HL-60/S4 treated with retinoic acid at 250 ng/mL for 4 days and 3 days (cell line): ENCODE results near the gene CD34.

Experiments
- in situ Hi-C: fragments of 300-500 bp; cut with MboI; formaldehyde crosslinking; loops from 2 replicates; pipeline ENCODE4 v1.7.0; 2022; ENCODE audit warnings: low sequenced_read_pairs

Gene CD34

DNA sequence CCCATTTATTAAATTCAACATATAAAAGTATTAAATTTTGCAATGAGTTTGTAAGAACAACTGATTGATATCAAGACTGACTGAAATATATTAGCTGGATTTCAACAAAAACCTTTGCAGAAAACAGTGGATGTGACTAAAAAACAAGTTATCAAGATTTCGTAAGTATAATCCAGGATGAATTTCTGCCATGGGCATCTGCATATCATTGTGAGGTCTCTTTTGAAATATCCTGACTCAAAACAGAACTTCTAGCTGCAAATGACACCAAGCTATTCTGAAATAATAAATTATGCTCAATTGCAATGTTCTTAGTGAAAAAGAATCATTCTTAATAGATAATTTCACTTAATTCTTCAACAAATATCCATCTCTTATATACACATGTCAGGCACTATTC is 52.6 kb downstream of the CD34 start:
- in situ Hi-C loops = no loop called here

DNA sequence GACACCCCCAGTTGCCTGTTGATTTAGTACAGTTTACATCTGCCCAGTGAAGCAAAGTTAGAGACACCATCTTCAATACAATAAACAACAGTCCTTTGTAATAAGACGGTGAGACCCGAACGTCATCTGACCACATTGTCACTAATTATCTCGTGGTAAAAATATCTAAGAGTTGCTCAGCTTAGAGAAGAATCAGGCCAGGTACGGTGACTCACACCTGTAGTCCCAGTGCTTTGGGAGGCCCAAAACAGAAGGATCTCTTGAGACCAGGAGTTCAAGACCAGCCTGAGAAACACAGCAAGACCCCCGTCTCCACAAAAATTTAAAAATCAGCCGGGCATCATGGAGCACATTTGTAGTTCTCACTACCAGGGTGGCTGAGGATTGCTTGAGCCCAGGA is 53.5 kb downstream of the CD34 start:
- in situ Hi-C loops = no loop called here

DNA sequence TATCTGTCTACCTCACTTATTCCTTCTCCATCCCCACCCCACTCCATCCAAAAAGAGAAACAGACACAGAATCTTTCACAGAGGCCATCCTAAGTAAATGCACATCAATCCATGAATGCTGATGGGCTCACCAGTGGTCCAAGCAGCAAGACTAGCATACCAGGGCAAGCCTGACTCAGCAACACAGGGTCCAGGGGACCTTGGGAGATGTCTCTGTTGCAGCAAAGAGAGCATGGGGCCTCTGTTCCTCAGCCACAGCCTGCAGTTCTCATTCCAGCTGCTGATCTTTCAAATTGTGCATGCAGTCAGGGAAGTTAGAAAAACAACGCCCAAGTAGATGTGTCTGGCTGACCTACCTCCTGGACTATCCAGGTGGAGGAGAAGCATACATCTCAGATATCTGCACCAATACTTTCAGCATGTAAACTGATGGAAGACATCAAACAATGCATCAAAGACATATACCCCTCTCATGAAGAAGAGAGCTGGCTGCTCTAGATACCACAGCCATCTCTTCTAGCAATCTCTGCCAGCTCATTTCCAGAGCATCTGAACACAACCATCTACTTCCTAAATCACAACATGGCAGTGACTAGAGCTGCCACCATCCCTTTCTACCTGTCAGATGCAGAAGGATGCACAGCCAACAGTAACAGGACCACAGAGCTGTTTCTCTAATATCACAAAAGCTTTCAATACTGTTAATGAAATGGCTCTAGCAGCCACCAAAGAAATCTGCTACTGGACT is 54.5 kb downstream of the CD34 start:
- in situ Hi-C loops = no loop called here

DNA sequence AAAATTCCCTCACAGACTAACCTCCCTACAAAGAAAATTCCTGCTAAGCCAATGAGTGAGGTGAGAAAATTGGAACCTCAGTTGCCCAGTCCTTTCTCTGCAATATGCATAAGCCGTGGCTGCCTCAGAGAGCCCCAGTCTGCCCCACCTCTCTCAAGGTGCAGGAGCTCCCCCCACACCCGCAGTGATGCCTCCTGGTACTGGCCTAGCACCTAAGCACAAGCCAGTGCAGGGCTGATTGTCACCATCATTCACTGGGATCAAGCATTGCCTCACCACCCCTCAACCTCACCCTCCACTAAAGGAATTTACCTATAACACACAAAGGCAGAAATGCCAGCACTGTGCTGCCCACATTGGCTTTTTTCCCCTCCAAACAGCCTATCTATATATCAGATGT is 56.9 kb downstream of the CD34 start:
- in situ Hi-C loops = no loop called here

DNA sequence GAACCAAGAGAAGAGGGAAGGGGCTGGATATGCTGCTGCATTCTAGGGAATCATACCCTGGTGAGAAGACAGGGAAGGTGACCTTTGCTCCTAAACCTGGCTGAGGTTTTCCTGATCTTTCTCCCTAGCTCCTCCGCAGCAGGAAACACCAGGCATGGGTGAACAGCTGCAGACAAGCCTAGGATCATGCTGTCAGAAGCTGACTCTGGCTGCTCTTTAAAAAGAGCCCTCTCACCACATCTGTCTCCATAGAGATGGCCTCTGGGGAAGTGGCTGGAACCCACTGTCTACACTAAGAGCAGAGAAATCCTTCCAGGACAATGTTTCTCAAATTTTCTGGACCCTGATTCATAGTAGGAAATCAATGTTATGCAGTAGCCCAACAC is 57.6 kb downstream of the CD34 start:
- in situ Hi-C loops = no loop called here

DNA sequence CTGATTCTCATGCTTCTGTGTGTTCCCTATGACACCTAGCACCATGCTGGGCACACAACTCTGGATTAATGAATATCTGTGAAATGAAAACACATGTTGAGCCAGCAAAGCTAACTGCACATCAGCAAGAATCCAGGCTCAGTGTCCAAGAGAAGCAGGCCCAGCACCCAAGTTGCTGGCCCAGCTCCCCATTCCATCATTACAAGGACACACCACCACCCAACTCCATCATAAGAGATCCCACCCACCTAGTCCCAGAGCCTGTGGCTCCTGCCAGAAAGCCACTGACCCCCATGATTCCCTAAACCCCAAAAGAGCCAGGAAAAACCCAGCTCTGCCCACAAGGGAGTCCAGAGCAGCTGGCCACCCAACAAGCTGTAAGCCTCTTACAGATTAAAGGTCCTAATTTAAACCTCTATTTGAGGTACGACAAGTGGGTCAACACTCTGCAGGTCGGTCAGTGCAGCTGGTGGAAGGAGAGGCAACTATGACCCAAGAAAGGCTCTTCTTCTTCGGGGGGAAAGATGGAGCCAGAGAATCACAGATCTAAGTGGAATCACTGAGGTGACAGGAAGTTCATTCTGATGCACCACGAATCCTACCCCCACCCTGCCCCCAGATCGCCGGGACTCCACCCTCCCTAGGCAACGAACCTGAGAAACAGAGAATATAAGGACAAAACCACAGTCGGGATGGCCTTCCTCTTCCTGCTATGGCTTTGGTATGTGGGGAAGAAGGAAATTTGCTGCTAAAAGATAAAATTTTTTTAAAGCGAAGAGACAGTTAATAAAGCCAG is 58.2 kb downstream of the CD34 start:
- in situ Hi-C loops = no loop called here

DNA sequence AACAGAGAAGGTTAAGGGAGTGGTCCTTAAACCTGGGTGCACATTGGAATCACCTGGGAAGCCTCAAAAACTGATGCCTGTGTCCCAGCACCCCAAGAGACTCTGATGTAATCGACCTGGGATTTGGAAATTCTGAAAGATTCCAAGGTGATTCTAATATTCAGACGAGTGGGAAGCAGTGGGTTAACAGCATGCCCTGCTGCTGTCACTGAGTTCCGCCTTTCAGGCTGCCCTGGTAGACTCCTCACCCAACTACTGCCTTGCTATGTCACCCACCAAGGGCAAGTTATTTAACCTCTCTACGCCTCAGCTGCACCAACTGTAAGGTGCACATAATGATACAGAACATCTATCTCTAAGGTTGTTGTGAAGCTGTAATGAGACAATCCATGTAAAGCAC is 59.2 kb downstream of the CD34 start:
- in situ Hi-C loops = no loop called here

DNA sequence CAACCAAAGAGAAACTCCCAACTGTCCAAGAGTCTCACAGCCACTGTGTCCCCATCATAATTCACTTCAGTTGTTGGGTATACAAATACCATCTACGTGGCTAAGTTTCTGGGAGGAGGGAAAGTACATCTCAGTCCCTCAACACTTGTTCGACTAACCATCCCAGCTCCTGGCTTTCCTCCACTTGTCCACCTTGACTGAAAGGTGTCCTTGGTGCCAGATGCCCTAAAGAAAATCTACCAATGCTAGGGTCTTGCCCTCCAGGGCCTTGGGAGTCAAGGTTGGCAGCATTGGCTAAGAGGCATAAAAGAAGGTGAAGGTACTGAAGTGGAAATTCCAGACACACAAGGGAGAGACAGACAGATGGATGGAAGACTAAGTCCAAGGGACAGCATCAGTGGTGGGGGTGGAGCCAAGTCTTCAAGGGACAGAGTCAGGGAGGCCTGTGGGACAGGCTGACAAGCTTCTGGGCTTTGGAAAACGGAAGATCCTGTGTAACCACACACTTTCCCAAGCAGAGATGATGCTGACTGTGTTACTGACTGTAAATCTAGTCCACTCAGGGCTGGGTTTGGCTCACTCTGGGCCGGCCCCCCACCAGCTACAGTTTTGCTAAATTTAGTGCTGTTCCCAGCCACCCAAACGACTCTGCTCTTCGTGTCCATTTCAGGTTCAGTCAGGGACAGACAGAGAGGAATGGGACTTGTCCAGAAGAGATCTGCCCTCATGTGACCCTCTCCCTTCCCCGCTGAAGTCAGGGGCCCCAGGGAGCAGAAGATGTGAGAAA is 60.1 kb downstream of the CD34 start:
- in situ Hi-C loops = no loop called here

DNA sequence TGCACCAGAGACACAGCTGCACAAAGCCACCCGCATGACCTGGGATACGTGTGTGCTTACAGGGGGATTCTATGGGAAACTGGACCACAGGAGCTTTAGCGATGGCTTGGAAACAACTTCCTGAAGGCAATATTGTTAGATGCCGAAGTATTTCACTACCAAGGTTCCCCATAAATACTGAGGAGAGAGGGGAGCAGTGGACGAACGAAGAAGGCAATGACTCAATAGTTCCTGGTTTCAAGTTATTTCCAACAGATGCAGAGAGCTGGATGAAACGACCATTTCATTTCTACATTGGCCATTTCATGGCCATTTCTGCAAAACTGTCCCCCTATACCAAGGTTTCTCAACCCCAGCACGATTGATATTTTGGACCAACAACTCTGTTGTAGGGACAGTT is 61.3 kb downstream of the CD34 start:
- in situ Hi-C loops = no loop called here

DNA sequence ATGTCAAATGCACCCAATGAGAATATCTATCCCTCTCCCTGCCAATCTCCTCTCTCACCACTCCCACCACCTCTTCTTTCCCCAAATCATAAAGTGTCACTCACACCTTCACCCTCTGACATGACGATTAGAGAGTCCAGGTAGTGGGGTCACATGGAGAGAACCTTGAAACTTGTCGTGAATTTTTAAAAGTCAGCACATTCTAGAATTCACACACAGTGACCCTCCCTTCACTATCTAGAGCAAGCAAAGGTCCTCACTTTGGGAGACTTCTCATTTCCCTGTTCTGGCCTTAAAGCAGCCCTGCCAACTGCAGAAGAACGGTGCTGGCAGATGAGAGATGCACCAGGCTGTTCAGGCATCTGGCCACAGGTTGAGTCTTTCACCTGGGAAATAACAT is 61.9 kb downstream of the CD34 start:
- in situ Hi-C loops = no loop called here

DNA sequence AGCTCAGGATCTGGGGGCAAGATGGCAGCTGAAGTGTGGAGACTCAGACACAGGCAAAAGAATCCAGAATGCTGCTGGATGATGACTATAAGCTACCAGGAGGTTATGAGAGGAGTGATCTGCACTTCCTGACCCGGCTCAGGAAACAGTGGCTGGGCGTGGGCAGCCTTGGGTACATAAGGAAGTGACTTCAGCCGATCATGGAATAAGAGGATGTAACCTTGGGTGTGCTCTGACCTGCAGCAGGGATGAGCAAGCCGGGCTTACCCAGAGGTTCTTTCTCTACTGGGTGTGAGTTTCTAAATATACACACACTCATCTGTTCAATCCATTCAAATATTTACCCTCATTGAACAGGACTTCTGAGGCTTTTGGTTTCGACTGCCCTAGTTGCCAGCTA is 62.7 kb downstream of the CD34 start:
- in situ Hi-C loops = no loop called here

DNA sequence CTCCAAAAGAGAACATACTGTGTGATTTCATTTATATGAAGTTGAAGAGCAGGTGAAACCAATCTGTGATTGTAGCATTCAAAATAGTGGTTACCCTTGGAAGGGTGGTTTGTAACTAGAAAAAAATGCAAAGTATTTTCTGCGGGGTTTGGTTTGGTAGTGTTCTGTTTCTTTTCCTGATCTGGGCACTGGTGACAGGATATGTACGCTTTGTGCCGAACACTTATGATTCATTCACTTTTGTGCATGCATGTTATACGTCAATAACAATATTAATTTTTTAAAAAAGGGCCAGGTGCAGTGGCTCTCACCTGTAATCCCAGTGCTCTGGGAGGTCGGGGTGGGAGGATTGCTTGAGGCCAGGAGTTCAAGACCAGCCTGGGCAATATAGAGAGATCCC is 63.8 kb downstream of the CD34 start:
- in situ Hi-C loops = no loop called here

DNA sequence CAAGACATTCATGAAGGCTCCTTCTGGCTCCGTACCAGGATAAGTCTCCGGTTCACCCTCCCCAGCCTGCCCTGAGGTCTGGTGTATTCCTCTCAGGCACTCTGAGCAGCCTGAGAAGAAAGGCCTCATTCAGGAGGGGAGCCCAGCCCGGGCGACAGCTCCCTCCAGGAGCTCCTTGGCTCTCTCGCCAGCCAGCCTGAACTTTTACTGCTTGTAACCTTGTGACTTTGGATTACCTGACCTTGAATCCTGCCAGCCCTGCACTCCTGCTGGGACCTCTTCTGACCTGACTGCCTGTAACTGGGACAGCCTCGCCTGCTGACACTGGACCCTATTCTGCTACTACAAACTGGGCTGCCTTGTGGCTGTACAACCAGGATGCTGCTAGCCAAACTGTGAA is 65.8 kb downstream of the CD34 start:
- in situ Hi-C loops = no loop called here

DNA sequence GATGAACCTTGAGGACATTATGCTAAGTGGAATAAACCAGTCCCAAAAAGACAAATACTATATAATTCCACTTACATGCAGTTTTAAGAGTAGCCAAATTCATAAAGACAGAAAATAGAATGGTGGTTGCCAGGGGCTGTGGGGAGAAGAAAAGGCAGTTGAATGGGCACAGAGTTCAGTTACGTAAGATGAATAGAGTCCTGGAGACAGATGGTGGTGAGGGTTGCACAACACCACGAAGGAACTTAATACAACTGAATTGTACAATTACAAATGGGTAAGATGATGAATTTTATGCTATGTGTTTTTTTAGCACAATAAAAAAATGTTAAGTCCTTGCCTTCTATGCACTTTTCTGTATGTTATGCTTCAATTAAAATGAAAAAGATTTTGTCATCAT is 66.6 kb downstream of the CD34 start:
- in situ Hi-C loops = no loop called here

DNA sequence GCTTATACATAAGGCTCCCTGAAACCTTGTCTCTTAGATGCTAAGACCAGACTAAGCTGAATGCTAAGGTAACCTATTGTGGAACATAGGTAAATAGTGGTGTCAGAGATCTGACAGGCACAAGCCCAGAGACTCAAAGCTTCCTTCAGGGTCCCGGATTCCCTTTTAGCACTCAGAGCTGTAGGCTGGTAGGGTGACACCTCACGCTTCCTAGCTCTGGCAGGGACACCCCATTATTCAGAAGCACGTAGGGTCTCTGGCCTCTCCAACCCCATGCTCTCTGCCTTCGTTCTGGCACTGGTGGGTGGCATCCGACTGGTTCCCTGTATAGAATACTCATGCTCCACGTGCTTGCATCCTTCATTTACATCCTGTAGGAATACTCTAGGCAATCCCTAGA is 68.4 kb downstream of the CD34 start:
- in situ Hi-C loops = no loop called here

DNA sequence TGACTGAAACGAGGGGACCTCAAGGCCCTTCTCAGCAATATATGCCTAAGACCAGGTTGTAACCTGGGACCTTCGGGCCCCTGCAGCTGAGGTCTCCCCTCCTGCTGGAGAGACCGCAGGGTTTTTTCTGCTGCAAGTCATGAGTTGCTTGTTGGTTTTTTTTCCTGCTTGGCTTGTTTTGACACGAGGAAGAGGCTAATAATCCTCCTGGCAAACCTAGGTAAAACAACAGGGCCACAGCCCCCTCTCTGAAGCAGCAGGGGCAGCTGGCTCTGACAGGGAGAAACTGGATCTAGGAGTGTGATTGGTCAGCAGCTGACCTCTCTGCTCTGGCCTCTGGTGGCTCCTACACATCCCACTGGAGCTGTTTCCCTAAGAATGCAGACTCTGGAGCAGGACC is 69.0 kb downstream of the CD34 start:
- in situ Hi-C loops = no loop called here

DNA sequence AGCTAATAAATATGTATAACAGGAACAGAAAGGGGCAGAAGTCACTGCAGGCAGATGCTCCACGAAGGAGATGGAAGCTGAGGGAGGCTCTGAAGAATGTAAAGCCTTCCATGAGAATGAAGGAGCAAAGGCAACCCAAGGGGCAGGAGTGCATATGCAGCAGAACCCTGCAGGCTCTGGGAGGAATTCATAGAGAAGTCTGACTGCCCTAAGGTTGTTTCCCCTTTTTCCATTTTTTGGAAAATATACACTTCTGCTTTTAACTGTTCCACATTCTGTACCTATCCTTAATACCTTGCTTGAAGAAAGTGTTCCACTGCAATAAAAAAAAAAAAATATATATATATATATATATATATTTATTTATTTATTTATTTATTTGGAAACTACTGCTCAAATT is 69.6 kb downstream of the CD34 start:
- in situ Hi-C loops = no loop called here

DNA sequence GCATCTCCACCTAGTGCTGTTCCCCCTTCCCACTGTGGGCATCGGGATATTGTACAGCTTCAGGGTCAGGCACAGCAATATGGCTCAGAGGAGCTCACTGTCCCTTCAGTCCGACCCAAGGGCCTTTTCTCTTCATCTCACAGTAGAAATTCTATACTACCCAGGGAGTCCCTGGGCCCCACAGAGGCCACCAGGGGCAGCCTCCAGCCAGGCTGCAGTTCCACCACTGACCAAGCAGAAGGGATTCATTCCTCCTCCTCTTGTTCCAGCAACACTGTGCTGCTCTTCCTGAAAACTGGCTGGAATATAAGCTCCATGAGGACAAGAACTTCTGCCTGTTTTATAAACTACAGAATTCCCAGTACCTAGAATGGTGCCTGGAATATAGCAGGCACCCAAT is 70.5 kb downstream of the CD34 start:
- in situ Hi-C loops = no loop called here

DNA sequence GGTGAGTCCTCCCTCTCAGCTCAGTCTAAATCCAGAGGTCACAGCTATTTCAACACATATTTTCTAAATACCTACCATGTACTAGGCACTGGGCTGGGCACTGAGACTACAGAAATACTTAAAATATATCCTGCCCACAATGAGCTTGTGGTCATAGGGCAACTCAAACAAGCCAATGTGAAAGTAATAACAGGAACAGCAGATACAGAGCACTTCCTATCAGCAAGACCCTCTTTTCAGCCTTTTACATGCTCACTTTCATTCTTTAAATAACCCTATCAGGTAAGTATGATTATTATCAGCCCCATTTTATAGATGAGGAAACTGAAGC is 71.9 kb downstream of the CD34 start:
- in situ Hi-C loops = no loop called here

DNA sequence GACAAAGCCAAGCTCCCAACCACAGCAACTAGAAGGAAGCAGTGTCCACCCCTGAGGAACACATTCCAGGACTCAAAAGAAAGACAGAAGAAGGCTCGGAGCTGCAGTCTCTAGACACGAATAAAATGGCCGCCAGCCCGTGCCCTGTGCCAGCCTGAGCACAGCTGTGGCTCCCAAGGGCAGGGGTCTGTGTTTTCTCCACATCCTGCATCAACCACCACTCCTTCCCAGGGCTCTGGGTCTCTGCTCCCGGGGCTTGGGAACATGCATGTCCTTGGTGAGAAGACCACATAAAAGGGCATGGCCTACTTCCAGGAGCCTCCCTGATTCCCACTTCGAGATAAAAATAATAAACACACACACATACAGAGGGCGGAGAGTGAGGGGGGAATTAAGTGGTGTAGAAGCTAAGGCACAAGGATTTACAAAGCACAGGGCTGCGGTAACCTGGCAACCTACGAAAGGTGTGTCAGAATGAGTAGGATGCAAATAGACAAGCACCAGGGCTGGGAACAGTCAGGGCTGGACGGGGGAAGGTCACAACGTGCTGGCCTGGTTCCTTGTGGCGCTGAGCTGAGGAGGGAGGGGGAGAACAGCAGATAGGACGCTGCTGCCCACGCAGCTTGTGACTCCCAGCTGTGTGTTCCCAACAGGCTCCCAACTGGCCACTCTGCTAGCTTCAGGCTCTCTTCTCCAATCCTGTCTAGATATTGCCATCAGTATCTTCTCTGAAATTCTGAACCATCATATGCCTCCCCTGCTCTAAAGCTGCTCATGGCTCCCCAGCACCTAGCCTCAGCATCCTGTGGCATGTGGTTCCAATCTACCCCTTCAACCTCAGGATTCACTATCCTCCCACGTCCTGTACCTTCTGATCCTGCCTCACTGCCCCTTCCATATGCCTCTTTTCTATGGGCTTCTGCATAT is 72.5 kb downstream of the CD34 start:
- in situ Hi-C loops = no loop called here

DNA sequence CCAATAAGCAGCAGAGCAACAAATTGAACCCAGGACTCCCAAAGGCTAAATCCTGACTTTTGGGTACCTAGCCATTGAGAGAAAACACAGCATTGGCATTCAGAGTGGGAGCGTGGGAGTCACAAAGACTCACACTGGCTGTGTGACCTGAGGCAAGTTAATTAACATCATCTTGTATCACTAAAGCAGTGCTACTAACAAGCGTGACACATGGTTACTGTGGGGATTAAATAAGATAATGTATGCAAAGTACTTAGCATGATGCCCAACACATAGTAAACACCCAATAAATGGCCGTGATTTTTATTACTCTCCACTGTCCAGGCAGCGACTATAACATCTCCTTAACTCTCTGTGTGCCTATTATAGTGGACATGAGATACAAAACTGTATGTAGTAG is 73.3 kb downstream of the CD34 start:
- in situ Hi-C loops = no loop called here
